Epithelial cell of esophagus (primary cell): ENCODE results near the gene RORC.
"Not testable (repeated sequence)": the region's sequence is repeated elsewhere in the genome, so short reads cannot be mapped to it uniquely, and the experiment has no call there.

Source experiments
- DNase-seq: peaks from one replicate; pipeline ENCODE4 v3.0.0; 2010; ENCODE audit warnings: low read depth
- H3K4me3 ChIP-seq: 2 replicates; pipeline ENCODE4 v1.5.1; 2011; ENCODE audit warnings: mild to moderate bottlenecking, low read length, control low read depth
- TF ChIP-seq, protein P1 (sequence below): IDR thresholded peaks from 2 replicates; pipeline ENCODE4 v1.5.1; 2011; ENCODE audit warnings: low read depth, mild to moderate bottlenecking, low read length, control low read depth, inconsistent platforms; ENCODE audit not compliant: insufficient read depth; ENCODE audit errors: missing control alignments

Gene RORC

DNA sequence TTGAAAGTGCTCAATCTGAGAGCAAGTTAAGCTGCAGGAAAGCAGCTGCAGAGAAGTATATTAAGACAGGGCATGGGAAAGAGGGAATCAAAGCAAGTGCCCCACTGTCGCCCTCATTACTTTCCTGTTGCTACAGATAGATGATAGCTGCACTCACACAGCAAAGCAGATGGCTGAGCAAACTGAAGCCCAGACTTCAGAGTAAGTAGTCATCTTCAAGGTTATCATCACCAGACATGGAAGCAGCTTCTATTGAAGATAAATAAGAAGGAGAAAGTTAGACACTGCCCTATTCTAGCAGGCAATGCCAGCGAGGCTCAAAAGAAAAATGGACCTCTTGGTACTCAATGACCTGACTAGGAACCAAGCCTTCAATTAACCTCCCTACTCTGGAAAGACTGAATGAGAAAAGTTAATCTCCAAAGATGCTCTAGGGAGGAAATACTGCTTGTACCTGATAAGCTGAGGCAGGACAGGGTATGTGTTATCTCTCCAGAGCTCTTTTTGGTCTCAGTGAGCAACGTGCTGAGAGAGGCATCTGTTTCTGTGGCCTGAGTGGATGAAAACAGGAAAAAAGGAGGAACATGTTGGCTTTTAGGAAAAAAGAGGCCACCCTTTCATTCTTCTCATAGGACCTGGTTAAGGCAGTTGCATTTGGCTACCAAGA lies 57.2 kb downstream of the RORC start:
- DNase-seq = no peak
- TF ChIP-seq, protein P1, sequence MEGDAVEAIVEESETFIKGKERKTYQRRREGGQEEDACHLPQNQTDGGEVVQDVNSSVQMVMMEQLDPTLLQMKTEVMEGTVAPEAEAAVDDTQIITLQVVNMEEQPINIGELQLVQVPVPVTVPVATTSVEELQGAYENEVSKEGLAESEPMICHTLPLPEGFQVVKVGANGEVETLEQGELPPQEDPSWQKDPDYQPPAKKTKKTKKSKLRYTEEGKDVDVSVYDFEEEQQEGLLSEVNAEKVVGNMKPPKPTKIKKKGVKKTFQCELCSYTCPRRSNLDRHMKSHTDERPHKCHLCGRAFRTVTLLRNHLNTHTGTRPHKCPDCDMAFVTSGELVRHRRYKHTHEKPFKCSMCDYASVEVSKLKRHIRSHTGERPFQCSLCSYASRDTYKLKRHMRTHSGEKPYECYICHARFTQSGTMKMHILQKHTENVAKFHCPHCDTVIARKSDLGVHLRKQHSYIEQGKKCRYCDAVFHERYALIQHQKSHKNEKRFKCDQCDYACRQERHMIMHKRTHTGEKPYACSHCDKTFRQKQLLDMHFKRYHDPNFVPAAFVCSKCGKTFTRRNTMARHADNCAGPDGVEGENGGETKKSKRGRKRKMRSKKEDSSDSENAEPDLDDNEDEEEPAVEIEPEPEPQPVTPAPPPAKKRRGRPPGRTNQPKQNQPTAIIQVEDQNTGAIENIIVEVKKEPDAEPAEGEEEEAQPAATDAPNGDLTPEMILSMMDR = no peak

DNA sequence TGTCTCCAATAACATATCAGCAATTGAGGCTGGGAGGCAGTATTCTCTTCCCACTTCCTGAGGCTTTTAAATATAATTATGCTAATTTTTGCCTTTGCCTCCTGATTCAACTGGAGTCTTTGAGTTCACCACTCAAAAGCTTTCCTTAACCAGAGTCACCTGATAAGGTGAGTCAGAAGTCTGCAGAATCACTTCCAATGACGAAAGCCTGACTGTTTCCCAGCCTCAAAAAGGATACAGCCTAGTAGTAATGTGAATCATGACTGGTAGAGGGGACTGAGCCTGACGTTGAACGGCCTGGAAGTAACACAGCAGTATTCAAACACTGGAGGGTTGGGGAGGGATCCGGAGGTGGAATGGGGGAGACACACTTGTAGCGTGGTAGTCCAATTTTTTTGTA lies 57.9 kb downstream of the RORC start:
- DNase-seq = peak; percentile 96

More for the DNA sequence above, 57.2 kb downstream of the RORC start:
- no peak overlapping the region for H3K4me3 ChIP-seq

DNA sequence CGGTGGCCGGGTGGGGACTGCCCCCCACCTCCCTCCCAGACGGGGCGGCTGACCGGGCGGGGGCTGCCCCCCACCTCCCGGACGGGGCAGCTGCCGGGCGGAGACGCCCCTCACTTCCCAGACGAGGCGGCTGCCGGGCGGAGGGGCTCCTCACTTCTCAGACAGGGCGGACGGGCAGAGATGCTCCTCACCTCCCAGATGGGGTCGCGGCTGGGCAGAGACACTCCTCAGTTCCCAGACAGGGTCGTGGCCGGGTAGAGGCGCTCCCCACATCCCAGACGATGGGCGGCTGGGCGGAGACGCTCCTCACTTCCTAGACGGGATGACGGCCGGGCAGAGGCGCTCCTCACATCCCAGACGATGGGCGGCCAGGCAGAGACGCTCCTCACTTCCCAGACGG lies 62.3 kb downstream of the RORC start:
- H3K4me3 ChIP-seq, DNase-seq: not testable (repeated sequence)

More for the DNA sequence above, 57.9 kb downstream of the RORC start:
- TF ChIP-seq, protein P1 = no peak
- no peak overlapping the region for H3K4me3 ChIP-seq

DNA sequence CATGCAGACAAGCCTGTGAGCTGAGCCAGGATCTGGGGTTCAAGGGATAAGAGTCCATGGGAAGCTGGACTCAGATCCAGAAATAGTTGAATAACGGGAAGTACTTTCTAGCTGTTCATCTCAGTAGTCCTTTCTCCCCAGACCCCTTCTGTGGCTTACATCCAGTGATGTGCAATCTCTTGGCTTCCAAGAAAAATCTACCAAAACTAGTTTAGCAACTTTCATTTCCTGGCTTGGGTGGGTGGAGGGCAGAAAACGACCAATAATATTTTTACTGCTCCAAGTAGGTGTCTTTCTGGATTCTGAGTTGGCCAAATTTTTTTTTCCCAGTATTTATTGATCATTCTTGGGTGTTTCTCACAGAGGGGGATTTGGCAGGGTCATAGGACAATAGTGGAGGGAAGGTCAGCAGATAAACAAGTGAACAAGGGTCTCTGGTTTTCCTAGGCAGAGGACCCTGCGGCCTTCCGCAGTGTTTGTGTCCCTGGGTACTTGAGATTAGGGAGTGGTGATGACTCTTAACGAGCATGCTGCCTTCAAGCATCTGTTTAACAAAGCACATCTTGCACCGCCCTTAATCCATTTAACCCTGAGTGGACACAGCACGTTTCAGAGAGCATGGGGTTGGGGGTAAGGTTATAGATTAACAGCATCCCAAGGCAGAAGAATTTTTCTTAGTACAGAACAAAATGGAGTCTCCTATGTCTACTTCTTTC lies 63.1 kb downstream of the RORC start:
- peak; percentile 71 for DNase-seq
- not testable (repeated sequence) for H3K4me3 ChIP-seq

DNA sequence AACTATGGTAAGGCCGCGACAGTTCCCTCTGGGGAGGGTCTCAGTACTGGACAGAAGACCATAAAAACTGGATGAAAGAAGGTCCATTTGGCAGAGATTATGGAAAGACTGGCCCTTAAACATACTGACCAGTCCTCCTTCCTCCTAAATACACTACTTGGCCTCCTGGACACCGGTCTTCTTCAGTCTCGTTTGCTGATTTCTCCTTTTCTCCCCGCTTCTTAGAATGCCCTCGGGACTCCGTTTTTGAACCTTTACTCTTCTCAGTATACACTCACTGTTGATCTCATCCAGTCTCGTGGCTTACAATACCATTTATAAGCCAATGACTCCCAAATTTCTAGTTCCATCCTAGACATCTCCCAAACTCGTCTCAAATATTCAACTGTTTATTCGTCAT lies 67.6 kb downstream of the RORC start:
- no peak for DNase-seq

DNA sequence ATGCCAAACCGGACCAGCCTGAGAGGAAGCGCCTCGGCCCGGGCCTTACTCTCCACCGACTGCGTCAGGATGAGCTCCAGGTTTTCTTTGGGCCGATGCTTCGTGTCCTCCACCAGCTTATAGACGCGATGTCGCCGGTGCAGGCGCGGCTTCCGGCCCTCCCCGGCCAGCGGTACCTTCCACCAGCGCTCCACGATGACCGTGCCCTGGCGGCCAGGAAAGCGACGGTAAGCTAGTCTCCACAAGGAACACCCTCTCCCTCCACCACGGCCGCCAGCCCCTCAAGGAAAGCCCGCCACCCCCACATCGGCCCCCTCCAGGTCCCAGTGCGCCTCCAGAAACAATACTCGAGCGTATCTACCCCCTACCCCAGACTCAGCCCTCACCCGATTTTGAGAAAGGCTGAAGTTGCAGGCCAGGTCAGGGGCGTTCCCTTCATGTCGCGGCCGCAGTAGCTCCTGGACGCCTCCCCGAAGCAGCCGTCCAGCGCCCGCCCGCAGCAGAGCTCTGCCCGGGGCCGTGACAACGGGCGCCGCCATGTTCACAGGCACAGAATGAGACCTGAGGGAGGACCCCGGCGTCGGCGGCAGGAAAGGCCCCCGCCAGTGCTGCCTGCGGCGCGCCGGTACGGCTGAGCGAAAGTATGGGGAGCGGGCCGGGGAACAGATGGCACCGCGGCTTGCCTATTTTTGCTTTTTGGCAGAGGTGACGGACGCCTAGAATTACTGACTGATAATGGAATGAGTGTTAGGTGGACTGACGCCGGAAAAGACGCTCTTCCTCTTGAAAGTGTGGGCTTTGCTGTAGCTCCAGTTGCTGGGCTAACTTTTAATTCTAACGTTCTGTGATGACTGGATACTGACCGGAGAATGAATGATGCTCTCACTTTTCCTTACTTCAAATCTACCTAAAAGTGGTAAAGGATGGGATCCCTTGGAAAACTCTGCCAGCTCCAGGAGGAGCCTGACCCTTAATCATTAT lies 68.4 kb downstream of the RORC start, which contains the start of gene MRPL9:
MRPL9 (minus strand) TSS at position 556 of the 981 bp plus-strand sequence; CDS start at position 539, 17 bp downstream.
- peak; percentile 76 for DNase-seq

More for the DNA sequence above, 67.6 kb downstream of the RORC start:
- H3K4me3 ChIP-seq = peak overlapping the region; percentile 80
- TF ChIP-seq, protein P1 = no peak

DNA sequence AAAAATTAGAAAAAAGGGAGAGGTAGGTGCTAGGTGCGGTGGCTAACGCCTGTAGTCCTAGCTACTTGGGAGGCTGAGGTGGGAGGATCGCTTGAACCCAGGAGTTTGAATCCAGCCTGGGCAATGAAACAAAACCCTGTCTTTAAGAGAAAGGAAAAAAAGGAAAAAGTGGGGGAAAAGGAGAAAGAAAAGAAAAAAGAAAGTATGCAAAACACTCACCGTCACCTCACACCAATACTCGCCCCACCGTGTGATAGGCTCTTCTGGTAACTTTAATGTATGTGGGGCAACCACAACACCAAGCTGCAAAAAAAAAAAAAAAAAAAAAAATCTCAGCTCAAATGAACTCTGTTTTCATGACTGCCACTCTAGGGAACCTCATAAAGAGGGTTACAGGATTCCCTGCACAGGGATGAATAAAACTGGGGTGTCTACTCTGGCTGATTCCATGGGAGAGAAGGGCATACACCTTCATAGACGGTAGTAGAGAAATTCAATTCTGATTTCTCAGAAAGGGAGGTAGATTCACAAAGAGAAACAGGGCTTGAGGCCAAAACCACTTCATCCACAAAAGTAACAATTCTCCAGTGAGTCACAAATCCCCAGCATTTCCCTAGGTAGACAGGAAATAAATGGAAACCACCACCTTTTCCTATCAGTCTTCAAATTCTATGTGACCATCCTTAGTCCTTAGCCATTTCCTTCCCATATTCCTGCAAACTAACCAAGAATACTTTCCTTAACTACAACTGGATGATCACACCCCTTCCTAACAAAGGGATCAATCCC lies 70.8 kb downstream of the RORC start:
- TF ChIP-seq, protein P1 = no peak
- DNase-seq = no peak
- H3K4me3 ChIP-seq = no peak overlapping the region

More for the DNA sequence above, 68.4 kb downstream of the RORC start, which contains the start of gene MRPL9:
- TF ChIP-seq, protein P1 = peak; percentile 1
- peak within 1 kb of the TSS; percentile 80 for H3K4me3 ChIP-seq
